Smooth muscle cell (in vitro differentiated cells): ENCODE measurements around the gene FNDC3B. TPM values are rescaled to one million over a fixed set of nuclear protein-coding genes. Genes with fewer than 3 reads are reported as not detected.

ENCODE experiments used
- DNase-seq: peaks from one replicate; lab custom pipeline; 2025; ENCODE audit not compliant: unreplicated experiment; lab: John Stamatoyannopoulos, UW
- H2AFZ ChIP-seq: fragments of 200-600 bp; sonication (generic); 2 replicates; pipeline ENCODE4 v1.6.0; 2016; ENCODE audit warnings: antibody characterized with exemption, low read depth, mild to moderate bottlenecking
- H3F3A ChIP-seq: fragments of 200-600 bp; sonication (generic); 2 replicates; pipeline ENCODE4 v1.6.0; 2017; ENCODE audit warnings: antibody characterized with exemption, low read depth
- H3K27ac ChIP-seq: fragments of 200-600 bp; sonication (generic); 2 replicates; pipeline ENCODE4 v1.5.1; 2016; ENCODE audit warnings: low read depth, mild to moderate bottlenecking
- H3K27me3 ChIP-seq: fragments of 200-600 bp; sonication (generic); 2 replicates; pipeline ENCODE4 v1.6.1; 2016; ENCODE audit warnings: low read depth, mild to moderate bottlenecking
- H3K36me3 ChIP-seq: fragments of 200-600 bp; sonication (generic); 2 replicates; pipeline ENCODE4 v1.5.1; 2016; ENCODE audit warnings: low read depth
- H3K4me1 ChIP-seq: fragments of 200-600 bp; sonication (generic); 2 replicates; pipeline ENCODE4 v1.5.1; 2016; ENCODE audit warnings: low read depth
- H3K4me2 ChIP-seq: fragments of 200-600 bp; sonication (generic); 2 replicates; pipeline ENCODE4 v1.6.0; 2016; ENCODE audit warnings: mild to moderate bottlenecking
- H3K4me3 ChIP-seq: fragments of 200-600 bp; sonication (generic); 2 replicates; pipeline ENCODE4 v1.5.1; 2016; ENCODE audit warnings: mild to moderate bottlenecking
- H3K79me2 ChIP-seq: fragments of 200-600 bp; sonication (generic); 2 replicates; pipeline ENCODE4 v1.6.0; 2016; ENCODE audit warnings: low read depth, mild to moderate bottlenecking
- H3K9ac ChIP-seq: fragments of 200-600 bp; sonication (generic); 2 replicates; pipeline ENCODE4 v1.6.0; 2016; ENCODE audit warnings: low read depth
- H3K9me3 ChIP-seq: fragments of 200-600 bp; sonication (generic); replicated peaks from 2 replicates; pipeline ENCODE4 v1.5.1; 2016; ENCODE audit warnings: low read depth
- H4K20me1 ChIP-seq: fragments of 200-600 bp; sonication (generic); 2 replicates; pipeline ENCODE4 v1.6.0; 2016; ENCODE audit warnings: low read depth
- CTCF ChIP-seq: fragments of 200-600 bp; sonication (generic); IDR thresholded peaks from 2 replicates; pipeline ENCODE4 v1.5.1; 2017; ENCODE audit warnings: borderline replicate concordance, mild to moderate bottlenecking, antibody characterized with exemption; ENCODE audit not compliant: insufficient read depth, poor library complexity, severe bottlenecking
- WGBS: methylation state at CpG from one replicate; pipeline ENCODE4 v1.1.7; 2016; ENCODE audit warnings: low lambda C conversion rate; 5-methylcytosine and 5-hydroxymethylcytosine counted together
- polyA plus RNA-seq: library from polyadenylated mRNA; unstranded; fragments of >200 nt; fragmentation: Nextera tagmentation; extraction: Ambion mirVana; gene quantifications from 2 replicates; pipeline ENCODE4 v1.2.1, GENCODE V29; 2016
- total RNA-seq: library from RNA; depleted of rRNA; stranded (reverse); fragments of >200 nt; gene quantifications from 2 replicates; pipeline ENCODE4 v1.2.3, GENCODE V29; 2014

Gene FNDC3B
- total and polyA plus RNA-seq, 2 experiments from 2014 or later: 149 to 294 TPM

GRCh38 chr3:172159962-172160538 is 120.7 kb downstream of the FNDC3B start:
- WGBS: 77% methylated on average over 4 of the region's 4 CpGs
- H4K20me1 ChIP-seq: peaks cover 98% of the 10 kb centered on the region
- no peak overlapping the region for H3K9ac ChIP-seq
- peaks cover 23% of the 10 kb centered on the region for H3F3A ChIP-seq
- peaks cover 100% of the 10 kb centered on the region for H3K79me2 ChIP-seq
- no peaks in the 10 kb centered on the region for H3K36me3 ChIP-seq
- H3K4me2 ChIP-seq: peak overlapping the region; percentile 64
- no peak for TF ChIP-seq CTCF
- DNase-seq: no peak
- peaks cover 34% of the 10 kb centered on the region for H3K4me1 ChIP-seq
- H3K27ac ChIP-seq: peak overlapping the region; percentile 99
- no peak overlapping the region for H3K4me3 ChIP-seq
- no peaks in the 10 kb centered on the region for H3K9me3 ChIP-seq
- H3K27me3 ChIP-seq: no peaks in the 10 kb centered on the region
- no peak overlapping the region for H2AFZ ChIP-seq

GRCh38 chr3:172161133-172161789 is 121.9 kb downstream of the FNDC3B start:
- peak overlapping the region; percentile 99 for H3K27ac ChIP-seq
- no peak overlapping the region for H3K9ac ChIP-seq
- H2AFZ ChIP-seq: no peak overlapping the region
- H3K36me3 ChIP-seq: no peaks in the 10 kb centered on the region
- H3K4me3 ChIP-seq: no peak overlapping the region
- peaks cover 100% of the 10 kb centered on the region for H4K20me1 ChIP-seq
- peaks cover 22% of the 10 kb centered on the region for H3K4me1 ChIP-seq
- H3K27me3 ChIP-seq: no peaks in the 10 kb centered on the region
- WGBS: 97% methylated on average over 4 of the region's 4 CpGs
- no peak overlapping the region for H3K4me2 ChIP-seq
- peaks cover 29% of the 10 kb centered on the region for H3F3A ChIP-seq
- peaks cover 100% of the 10 kb centered on the region for H3K79me2 ChIP-seq
- no peak for TF ChIP-seq CTCF
- DNase-seq: no peak
- no peaks in the 10 kb centered on the region for H3K9me3 ChIP-seq

- whole genome bisulfite sequencing: 97% methylated on average over 9 of the region's 9 CpGs
Measured at GRCh38 chr3:172161959-172162358, 122.6 kb downstream of the FNDC3B start.

More at GRCh38 chr3:172161959-172162358, 122.6 kb downstream of the FNDC3B start:
- H3K79me2 ChIP-seq: peaks cover 100% of the 10 kb centered on the region
- H3K4me2 ChIP-seq: no peak overlapping the region
- peaks cover 100% of the 10 kb centered on the region for H4K20me1 ChIP-seq
- H3K9ac ChIP-seq: no peak overlapping the region
- peaks cover 32% of the 10 kb centered on the region for H3F3A ChIP-seq
- peak overlapping the region; percentile 99 for H3K27ac ChIP-seq
- H3K9me3 ChIP-seq: no peaks in the 10 kb centered on the region
- TF ChIP-seq CTCF: no peak
- no peak overlapping the region for H3K4me3 ChIP-seq
- no peaks in the 10 kb centered on the region for H3K36me3 ChIP-seq
- no peaks in the 10 kb centered on the region for H3K27me3 ChIP-seq
- no peak overlapping the region for H2AFZ ChIP-seq
- peaks cover 16% of the 10 kb centered on the region for H3K4me1 ChIP-seq
- no peak for DNase-seq
